ENCODE results near the gene SKIDA1. TPM values are rescaled to one million over a fixed set of nuclear protein-coding genes. Genes with fewer than 3 reads are reported as not detected.

SKIDA1 gene
- total and polyA plus RNA-seq, 2 experiments from 2014 or later = 1.5 to 3.5 TPM

GRCh38 chr10:21532694-21533466, 7.4 kb upstream of the SKIDA1 start (continued):
- TF ChIP-seq ZNF462 (CRISPR knock-in tag; IDR thresholded peaks at IDR 0.05) (no peak), ZNF114 (CRISPR knock-in tag; IDR thresholded peaks at IDR 0.05) (no peak), ZNF331 (CRISPR knock-in tag; IDR thresholded peaks at IDR 0.05; ENCODE audit: low read depth) (no peak), STAT1 (IDR thresholded peaks at IDR 0.05; ENCODE audit: unreplicated experiment) (no peak), CTCF (conservative IDR thresholded peaks at IDR 0.05; ENCODE audit: low read depth in 2 of 2) (no peak)

GRCh38 chr10:21531164-21531563, 5.7 kb upstream of the SKIDA1 start:
- Histone ChIP-seq H3K4me2 (peak overlapping the region; percentile 11; the same call in 1 of the 2 replicates), H3K4me1 (ENCODE audit: insufficient read depth) (peaks cover 50% of the 10 kb centered on the region), H3K4me3 (no peak overlapping the region), H3K9me2 (ENCODE audit: insufficient read depth) (no peaks in the 10 kb centered on the region), H2AFZ (no peak overlapping the region), H3K27me3 (ENCODE audit: insufficient read depth) (no peaks in the 10 kb centered on the region), H3K27ac (ENCODE audit: low read depth) (no peak overlapping the region), H3F3A (replicated peaks; ENCODE audit: low read depth) (peaks cover 4% of the 10 kb centered on the region; the same call in 1 of the 2 replicates), H3K36me3 (ENCODE audit: insufficient read depth) (no peaks in the 10 kb centered on the region), H3K79me2 (replicated peaks; ENCODE audit: insufficient read depth) (peaks cover 14% of the 10 kb centered on the region), H4K20me1 (replicated peaks; ENCODE audit: insufficient read depth) (0 out of 2 replicates have a peak, but pooled peaks cover 6% of the 10 kb centered on the region)
- Mint-ChIP-seq H3K4me1 (peaks cover 41% of the 10 kb centered on the region), H3K4me3 (no peak overlapping the region), H3K27me3 (ENCODE audit: insufficient read depth, low read depth, poor library complexity) (peaks cover 17% of the 10 kb centered on the region), H3K27ac (no peak overlapping the region), H3K9me3 (no peaks in the 10 kb centered on the region), H3K36me3 (ENCODE audit: low read depth) (peaks cover 8% of the 10 kb centered on the region; the same call in 2 of the 3 replicates)
- ATAC-seq (no peak), DNase-seq (ENCODE audit: low spot score) (no peak)
- TF ChIP-seq NANOG (IDR thresholded peaks at IDR 0.05; ENCODE audit: borderline replicate concordance) = no peak
- no peak for TF ChIP-seq EZH2phosphoT487 (IDR thresholded peaks at IDR 0.05; ENCODE audit: unreplicated experiment)
- no peak for TF ChIP-seq EZH2 (IDR thresholded peaks at IDR 0.05; ENCODE audit: low read depth, unreplicated experiment)
- TF ChIP-seq CREB1 (CRISPR knock-in tag; IDR thresholded peaks at IDR 0.05; ENCODE audit: low read depth) = no peak
- no peak for TF ChIP-seq ETS1 (IDR thresholded peaks at IDR 0.05)
- no peak for TF ChIP-seq POLR2AphosphoS5 (IDR thresholded peaks at IDR 0.05; ENCODE audit: low read depth)
- no peak for TF ChIP-seq REST (IDR thresholded peaks at IDR 0.05; ENCODE audit: unreplicated experiment)
- no peak for TF ChIP-seq ZNF331 (CRISPR knock-in tag; IDR thresholded peaks at IDR 0.05; ENCODE audit: low read depth)
- no peak for TF ChIP-seq ZNF114 (CRISPR knock-in tag; IDR thresholded peaks at IDR 0.05)
